Endothelial cell of umbilical vein (primary cell): ENCODE data around the gene GTPBP10.

ENCODE experiments used
- CTCF ChIP-seq, 2 donors: IDR thresholded peaks; 1 replicate in 1 of 2; 2 replicates in 1 of 2; pipeline ENCODE4 v1.5.1; 2011; ENCODE audit warnings: low read length in 2 of 2, mild to moderate bottlenecking in 2 of 2, moderate library complexity in 2 of 2, control low read depth in 1 of 2, inconsistent platforms in 1 of 2, low read depth in 1 of 2; ENCODE audit not compliant: insufficient read depth in 1 of 2; ENCODE audit errors: extremely low read depth in 1 of 2
- FOS ChIP-seq: IDR thresholded peaks from 2 replicates; pipeline ENCODE4 v1.6.1; 2011; ENCODE audit warnings: mild to moderate bottlenecking, low read length, moderate library complexity, borderline replicate concordance; ENCODE audit not compliant: insufficient read depth
- POLR2A ChIP-seq: IDR thresholded peaks from 2 replicates; pipeline ENCODE4 v1.6.1; 2012; ENCODE audit warnings: low read depth, mild to moderate bottlenecking, control low read depth, low read length
- POLR2AphosphoS5 ChIP-seq: IDR thresholded peaks from 2 replicates; pipeline ENCODE4 v1.6.1; 2012; ENCODE audit warnings: low read depth, mild to moderate bottlenecking, control low read depth, low read length, moderate library complexity; ENCODE audit not compliant: insufficient read depth

GRCh38 chr7:90298145-90299038 lies 48.1 kb upstream of the GTPBP10 start:
- peak; percentile 48 to 65 for TF ChIP-seq CTCF (IDR thresholded peaks at IDR 0.05; ENCODE audit: extremely low read depth in 1 of 2, insufficient read depth in 1 of 2, low read depth in 1 of 2, low read length in 2 of 2)
- no peak for TF ChIP-seq POLR2AphosphoS5
- TF ChIP-seq POLR2A, result no peak
- peak; percentile 74 for TF ChIP-seq FOS
